D721Med (cell line): Measurements from ENCODE around the gene FAM83G.

ENCODE experiments used
- DNase-seq: peaks from one replicate; pipeline ENCODE4 v3.0.0; 2011; ENCODE audit warnings: low spot score; ENCODE audit not compliant: insufficient read length
- FAIRE-seq: peaks from 2 replicates; lab custom pipeline; 2011; peaks lifted over from hg19 to GRCh38; lab: Jason Lieb, UNC
- TF ChIP-seq, protein P1 (sequence below): IDR thresholded peaks from 2 replicates; pipeline ENCODE4 v1.5.1; 2012; ENCODE audit warnings: mild to moderate bottlenecking, control low read depth; ENCODE audit not compliant: insufficient read depth; ENCODE audit errors: missing control alignments

The FAM83G gene

DNA sequence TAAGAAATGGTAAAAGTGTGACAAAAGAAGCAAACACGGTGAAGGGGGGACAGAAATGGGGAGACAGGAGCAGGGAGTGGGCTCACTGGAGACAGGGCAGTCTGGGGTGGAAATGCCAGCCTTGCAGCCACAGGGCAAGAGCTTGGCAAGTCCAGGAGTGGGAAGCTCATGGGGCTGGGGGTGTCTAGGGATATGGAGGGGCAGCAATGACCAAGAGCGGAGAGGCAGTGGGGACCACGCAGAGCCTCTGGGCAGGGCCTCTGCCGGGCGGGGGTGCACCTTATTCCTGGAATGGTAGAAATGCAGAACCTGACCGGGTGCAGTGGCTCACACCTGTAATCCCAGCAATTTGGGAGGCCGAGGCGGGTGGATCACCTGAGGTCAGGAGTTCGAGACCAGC, 40.0 kb downstream of the FAM83G start:
- FAIRE-seq (no peak), DNase-seq (no peak)
- TF ChIP-seq, protein P1, sequence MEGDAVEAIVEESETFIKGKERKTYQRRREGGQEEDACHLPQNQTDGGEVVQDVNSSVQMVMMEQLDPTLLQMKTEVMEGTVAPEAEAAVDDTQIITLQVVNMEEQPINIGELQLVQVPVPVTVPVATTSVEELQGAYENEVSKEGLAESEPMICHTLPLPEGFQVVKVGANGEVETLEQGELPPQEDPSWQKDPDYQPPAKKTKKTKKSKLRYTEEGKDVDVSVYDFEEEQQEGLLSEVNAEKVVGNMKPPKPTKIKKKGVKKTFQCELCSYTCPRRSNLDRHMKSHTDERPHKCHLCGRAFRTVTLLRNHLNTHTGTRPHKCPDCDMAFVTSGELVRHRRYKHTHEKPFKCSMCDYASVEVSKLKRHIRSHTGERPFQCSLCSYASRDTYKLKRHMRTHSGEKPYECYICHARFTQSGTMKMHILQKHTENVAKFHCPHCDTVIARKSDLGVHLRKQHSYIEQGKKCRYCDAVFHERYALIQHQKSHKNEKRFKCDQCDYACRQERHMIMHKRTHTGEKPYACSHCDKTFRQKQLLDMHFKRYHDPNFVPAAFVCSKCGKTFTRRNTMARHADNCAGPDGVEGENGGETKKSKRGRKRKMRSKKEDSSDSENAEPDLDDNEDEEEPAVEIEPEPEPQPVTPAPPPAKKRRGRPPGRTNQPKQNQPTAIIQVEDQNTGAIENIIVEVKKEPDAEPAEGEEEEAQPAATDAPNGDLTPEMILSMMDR: no peak

DNA sequence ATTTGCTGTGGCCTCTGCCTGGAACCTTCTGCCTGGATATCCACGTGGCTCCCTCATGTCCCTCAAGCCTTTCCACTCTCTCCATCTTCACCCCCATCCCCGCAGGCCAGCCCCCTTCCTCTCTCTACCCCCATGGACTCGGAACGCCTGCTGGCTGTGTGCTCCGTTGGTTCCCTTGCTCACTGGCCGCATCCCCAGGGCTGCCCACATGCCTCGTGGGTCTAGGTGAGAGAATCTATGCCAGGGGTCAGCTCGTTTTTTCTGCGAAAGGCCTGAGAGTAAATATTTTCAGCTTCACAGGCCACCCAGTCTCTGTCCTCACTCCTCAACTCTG, 40.6 kb downstream of the FAM83G start:
- DNase-seq: no peak
- FAIRE-seq: no peak
- TF ChIP-seq, protein P1: no peak

DNA sequence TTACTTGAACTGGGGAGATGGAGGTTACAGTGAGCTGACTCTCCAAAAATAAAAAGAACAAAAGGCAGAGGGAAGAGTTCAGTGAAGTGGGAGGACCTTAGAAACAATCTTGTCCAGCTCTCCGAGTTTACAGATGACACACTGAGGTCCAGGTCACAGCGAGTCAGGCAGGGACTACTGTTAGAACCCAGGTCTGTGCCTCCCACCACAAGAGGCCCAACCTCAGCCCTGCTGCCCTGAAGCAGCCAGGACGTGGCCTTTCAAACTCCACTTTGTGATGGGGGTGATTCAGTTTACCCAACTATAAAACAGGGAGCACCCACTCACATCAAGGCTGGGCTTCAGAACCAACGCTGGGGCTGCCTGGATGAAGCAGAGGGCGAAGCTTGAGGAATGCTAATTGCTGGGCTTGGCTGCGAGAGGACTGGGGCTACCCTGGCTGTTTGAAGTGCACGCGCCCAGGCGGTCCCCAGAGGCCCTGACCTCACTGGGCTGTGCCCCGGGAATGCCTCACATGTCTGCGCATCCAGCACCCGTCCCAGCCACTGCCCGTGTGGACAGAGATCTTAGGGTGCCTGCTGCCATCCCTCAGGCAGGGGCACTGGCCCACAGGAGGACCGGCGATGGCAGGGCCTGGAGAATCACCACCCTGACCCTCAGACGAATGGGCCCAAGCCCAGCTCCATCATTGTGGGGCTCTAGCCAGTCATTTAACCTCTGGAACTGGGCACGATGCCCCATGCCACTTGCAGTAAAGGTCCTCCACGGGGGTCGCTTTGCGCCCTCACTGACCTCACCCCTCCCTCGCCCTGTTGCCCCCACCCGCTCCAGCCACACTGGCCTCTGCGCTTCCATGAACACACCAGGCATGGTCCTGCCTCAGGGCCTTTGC, 41.2 kb downstream of the FAM83G start:
- TF ChIP-seq, protein P1: no peak
- FAIRE-seq (no peak), DNase-seq (no peak)

DNA sequence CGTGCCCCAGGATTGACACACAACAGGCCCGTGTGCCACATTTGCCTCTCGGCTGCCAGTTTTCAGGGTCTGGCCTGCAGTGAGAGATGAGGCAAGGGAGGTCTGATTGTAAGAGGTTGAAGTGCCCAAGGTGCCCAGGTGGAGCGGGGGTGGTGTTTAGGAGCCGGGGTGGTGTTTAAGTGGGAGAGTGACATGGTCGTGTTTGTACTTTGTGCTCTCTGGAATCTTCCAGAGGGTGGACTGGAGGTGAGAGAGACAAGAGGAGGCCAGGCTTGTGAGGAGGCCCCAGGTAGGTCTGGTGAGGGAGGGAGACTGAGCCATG, 42.1 kb downstream of the FAM83G start:
- no peak for FAIRE-seq
- no peak for DNase-seq
- TF ChIP-seq, protein P1: no peak

DNA sequence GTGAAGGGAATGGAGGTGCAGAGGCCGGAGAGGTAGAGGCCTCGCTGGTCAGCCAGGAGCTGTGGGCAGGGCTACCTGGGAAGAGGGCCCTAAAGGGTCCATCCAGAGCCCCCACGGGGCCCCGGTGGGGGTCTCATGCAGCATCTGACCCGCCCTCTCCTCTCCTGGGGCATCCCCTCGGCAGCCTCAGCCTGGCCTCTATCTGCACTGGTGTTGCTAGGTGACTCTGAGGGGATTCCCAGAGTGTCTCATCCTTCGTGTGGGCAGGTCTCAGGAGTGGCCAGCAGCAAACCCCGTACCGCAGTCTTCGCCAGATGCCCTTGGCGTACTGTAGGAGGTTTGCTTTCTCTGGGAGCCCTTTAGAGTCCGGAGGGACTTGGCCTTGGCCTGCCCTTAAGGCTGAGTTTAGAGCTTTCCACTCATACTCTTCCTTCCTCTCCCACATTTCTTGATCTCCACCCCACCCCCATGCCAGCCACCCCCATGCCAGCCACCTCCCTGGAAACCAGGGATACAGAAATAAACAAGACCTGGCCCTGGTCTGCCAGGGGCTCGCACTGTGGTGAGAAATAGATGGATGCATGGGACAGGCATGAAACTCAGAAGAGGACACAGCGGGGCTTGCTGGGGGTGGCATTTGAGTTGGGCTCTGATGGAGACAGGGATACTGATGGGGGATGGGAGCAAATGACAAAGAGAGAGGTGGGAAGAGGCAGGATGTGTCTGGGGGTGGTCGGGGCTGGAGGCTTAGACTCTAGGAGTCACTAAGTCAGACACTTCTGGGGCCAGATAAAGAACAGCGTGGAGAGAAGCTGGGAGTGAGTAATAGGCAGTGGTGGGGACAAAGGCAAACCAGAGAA, 42.7 kb downstream of the FAM83G start:
- FAIRE-seq (no peak), DNase-seq (no peak)
- TF ChIP-seq, protein P1: no peak

DNA sequence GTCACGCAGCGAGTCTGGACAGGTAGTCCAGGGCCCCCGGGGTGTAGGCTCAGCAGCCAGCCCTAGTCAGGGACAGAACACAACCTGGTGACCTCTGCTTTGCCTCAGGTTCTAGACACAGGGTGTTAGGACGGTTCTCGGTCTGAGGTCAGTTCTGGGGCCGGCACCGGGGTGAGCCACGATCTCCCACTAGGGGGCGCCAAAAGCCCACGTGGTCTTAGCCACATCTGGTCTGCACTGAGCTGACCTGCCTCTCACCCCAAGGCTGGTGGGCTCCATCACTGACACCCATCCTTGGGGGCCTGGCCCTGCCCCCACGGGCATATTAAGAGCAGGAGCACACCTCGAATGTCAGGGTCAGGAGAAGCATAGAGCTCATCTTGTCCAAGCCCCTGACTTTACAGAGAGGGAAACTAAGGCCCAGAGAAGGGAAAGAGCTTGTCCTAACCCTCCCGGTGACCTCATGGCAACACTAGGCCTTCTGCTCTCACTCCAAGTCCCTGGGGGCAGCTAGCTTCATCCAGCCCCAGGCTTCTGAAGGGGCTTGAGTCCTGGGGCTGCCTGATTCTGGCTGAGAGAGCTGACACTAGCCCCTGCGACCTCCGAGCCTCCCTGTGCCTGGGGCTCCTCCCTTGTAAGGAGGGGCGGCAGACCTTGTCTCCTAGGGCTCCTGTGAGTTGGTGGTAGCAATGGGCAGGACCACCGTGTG, 43.6 kb downstream of the FAM83G start:
- TF ChIP-seq, protein P1: peak; percentile 48
- peak; percentile 88 for DNase-seq
- FAIRE-seq: no peak
